ENCODE measurements around the gene NEK5.
"Not testable (repeated sequence)": the region's sequence is repeated elsewhere in the genome, so short reads cannot be mapped to it uniquely, and the experiment has no call there.

NEK5 gene

DNA sequence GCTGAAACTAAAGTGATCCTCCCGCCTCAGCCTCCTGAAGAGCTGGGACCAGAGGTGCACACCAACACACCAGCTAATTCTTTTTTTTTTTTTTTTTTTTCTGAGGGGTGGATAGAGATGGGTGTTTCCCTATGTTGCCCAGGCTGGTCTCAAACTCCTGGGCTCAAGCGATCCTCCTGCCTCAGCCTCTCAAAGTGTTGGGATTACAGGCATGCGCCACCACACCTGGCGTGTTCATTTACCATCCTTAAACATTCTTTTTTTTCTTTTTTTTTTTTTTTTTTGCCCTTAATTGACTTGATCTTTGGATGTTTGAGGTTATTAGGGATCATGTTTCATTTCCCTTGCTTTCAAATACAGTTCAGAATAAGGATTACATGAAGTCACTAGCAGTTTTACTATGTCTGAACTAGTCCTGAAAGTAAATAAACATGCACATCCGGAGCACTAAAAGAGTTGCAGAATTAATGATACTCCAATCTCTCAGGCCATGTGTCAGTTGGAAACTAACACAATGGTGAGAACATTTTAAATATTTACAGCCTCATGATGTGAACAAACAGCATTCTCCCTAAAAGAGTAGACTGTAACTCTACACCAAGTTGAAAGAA is 94.2 kb downstream of the NEK5 start:
- no peak for DNase-seq (ENCODE audit: low read depth)
- TF ChIP-seq, protein P1, sequence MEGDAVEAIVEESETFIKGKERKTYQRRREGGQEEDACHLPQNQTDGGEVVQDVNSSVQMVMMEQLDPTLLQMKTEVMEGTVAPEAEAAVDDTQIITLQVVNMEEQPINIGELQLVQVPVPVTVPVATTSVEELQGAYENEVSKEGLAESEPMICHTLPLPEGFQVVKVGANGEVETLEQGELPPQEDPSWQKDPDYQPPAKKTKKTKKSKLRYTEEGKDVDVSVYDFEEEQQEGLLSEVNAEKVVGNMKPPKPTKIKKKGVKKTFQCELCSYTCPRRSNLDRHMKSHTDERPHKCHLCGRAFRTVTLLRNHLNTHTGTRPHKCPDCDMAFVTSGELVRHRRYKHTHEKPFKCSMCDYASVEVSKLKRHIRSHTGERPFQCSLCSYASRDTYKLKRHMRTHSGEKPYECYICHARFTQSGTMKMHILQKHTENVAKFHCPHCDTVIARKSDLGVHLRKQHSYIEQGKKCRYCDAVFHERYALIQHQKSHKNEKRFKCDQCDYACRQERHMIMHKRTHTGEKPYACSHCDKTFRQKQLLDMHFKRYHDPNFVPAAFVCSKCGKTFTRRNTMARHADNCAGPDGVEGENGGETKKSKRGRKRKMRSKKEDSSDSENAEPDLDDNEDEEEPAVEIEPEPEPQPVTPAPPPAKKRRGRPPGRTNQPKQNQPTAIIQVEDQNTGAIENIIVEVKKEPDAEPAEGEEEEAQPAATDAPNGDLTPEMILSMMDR (conservative IDR thresholded peaks at IDR 0.05; ENCODE audit: low read length) = no peak
- H3K4me3 ChIP-seq (ENCODE audit: low read length) = no peak overlapping the region

DNA sequence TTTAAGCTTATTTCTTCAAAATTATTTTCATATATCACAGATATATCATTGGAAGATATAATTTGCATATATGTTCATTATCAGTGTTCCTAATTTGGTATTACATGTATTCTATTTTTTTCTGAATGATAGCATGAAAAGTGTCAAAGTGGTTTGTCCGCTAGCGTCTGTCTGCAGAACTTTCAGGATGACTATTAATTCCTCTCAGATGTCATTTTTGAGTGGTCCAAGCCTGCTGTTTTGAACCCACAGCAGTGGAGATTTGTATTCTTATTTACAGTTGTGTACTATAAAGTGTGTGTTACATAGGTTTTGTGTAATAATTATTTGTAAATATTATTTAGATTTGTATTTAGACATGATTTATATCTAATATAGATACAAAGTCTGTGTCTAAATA is 95.8 kb downstream of the NEK5 start:
- DNase-seq (ENCODE audit: low read depth) = no peak
- TF ChIP-seq, protein P1 (conservative IDR thresholded peaks at IDR 0.05; ENCODE audit: low read length) = no peak

DNA sequence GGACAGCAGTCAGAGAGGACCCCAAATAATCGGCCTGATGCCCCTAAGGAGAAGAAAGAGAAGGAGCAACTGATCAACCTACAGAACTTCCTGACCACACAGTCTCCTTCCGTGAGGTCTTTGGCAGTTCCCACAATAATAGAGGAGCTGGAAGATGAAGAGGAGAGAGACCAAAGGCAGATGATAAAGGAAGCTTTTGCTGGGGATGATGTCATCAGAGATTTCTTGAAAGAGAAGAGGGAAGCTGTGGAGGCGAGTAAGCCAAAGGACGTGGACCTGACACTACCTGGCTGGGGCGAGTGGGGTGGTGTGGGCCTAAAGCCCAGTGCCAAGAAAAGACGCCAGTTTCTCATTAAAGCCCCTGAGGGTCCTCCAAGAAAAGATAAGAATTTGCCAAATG is 98.5 kb downstream of the NEK5 start:
- DNase-seq (ENCODE audit: low read depth); H3K4me3 ChIP-seq (ENCODE audit: low read length): not testable (repeated sequence)

More for the DNA sequence above, 95.8 kb downstream of the NEK5 start:
- no peak overlapping the region for H3K4me3 ChIP-seq (ENCODE audit: low read length)

DNA sequence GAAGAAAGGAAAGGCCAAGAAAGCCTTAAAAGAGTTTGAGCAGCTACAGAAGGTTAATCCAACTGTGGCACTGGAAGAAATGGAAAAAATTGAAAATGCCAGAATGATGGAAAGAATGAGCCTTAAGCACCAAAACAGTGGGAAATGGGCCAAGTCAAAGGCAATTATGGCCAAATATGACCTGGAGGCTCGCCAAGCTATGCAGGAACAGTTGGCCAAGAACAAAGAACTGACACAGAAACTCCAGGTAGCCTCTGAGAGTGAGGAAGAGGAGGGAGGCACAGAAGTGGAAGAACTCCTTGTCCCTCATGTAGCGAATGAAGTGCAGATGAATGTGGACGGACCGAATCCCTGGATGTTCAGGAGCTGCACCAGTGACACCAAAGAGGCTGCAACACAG is 99.3 kb downstream of the NEK5 start:
- TF ChIP-seq, protein P1 (conservative IDR thresholded peaks at IDR 0.05; ENCODE audit: low read length) = no peak
- no peak overlapping the region for H3K4me3 ChIP-seq (ENCODE audit: low read length)
- DNase-seq (ENCODE audit: low read depth) = no peak

DNA sequence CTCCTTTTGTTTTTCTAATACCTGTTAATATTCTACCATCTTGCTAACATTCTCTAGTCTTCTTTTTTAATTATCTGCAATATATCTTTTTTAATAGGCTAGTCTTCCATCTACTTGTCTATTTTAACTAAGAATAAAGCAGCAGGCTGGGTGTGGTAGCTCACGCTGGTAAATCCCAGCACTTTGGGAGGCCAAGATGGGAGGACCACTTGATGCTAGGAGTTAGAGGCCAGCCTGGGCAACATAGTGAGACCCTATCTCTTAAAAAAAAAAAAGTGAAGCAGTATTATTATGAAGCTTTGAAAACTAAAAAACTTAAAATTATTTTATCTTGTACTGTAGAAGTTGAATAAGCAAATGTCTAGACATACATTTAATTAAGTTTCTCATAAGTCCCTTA is 101.0 kb downstream of the NEK5 start:
- TF ChIP-seq, protein P1 (conservative IDR thresholded peaks at IDR 0.05; ENCODE audit: low read length) = no peak
- DNase-seq (ENCODE audit: low read depth) = no peak
- no peak overlapping the region for H3K4me3 ChIP-seq (ENCODE audit: low read length)

DNA sequence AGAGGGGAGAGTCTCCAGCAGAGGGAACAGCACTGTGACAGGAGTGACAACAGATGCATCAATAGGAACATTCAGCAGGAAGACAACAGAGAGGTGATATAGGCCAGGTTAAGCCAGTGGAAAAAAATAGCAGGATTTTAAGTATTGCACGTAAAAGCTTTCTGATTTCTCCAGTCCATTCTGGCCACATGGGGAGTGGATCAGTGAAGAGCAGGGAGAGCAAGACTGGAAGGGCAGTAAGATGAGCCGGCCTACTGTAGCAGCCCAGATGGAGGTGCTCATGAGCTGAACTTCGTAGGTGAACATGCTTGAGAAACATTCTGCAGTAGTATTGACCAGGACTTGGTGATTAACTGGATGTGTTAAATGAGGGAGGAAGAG is 102.6 kb downstream of the NEK5 start:
- H3K4me3 ChIP-seq (ENCODE audit: low read length) = no peak overlapping the region
- TF ChIP-seq, protein P1 (conservative IDR thresholded peaks at IDR 0.05; ENCODE audit: low read length) = no peak
- no peak for DNase-seq (ENCODE audit: low read depth)

DNA sequence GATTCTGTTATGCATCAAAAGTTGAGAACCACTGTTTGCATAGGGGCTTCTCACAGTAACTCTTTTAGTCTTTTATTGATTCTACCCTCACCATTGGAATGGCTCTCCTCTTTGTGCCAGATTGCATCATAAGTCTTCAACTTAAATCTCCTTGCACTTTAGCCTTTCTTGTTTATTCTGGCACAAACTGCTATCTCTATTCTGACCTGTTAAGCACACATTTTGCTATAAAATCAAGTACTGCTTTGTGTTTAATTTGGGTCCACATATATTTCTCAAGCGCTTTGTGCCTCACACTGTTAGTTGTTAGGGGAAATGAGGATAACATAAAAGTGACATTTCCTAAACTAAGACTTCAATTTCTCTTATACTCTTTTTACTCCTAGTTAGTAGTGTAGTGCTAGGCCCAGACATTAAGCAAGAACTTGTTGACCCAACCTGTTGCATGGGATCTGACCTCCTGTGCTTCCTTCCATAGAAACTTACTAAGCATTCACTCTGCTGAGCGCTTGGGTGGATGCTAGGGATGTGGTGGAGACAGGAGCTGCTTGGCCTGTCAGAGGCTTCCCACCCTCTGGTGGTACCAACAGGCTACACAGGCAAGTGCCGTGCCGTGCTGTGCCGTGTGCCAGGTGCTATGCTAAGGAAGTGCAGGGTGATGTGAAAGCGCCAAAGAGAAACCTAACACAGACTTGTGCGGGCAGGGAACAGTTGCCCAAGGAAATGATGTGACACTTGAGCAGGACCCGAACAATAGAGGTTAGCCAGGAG is 103.2 kb downstream of the NEK5 start:
- TF ChIP-seq, protein P1 (conservative IDR thresholded peaks at IDR 0.05; ENCODE audit: low read length) = no peak
- H3K4me3 ChIP-seq (ENCODE audit: low read length) = no peak overlapping the region
- DNase-seq (ENCODE audit: low read depth) = no peak
